Natural killer cell treated with Interleukin-12 subunit alpha and Interleukin-12 subunit beta and Interleukin-15 and Interleukin-18, amount 100 ng/mL, for 72 hours (primary cell): ENCODE measurements around the gene SIK2. TPM values are rescaled to one million over a fixed set of nuclear protein-coding genes. Genes with fewer than 3 reads are reported as not detected.

Experiments used
- ATAC-seq, 2 donors: fragments of 150-1000 bp; cut with Tn5 transposase in 1 of 2; sonication (Bioruptor Pico), chemical (Tn5 transposase) in 1 of 2; 2 replicates each; pipeline ENCODE4 v1.10.0; 2021
- DNase-seq: peaks from one replicate; pipeline ENCODE4 v3.0.0; 2022; ENCODE audit warnings: low spot score
- H3K27ac Mint-ChIP-seq, 2 donors: 1 replicate in 1 of 2; 2 replicates in 1 of 2; pipeline ENCODE4 v1.8.0; 2022; ENCODE audit warnings: mixed read lengths in 2 of 2, mild to moderate bottlenecking in 1 of 2, moderate library complexity in 1 of 2
- H3K27me3 Mint-ChIP-seq, 2 donors: 1 replicate in 1 of 2; 2 replicates in 1 of 2; pipeline ENCODE4 v1.8.0; 2022; ENCODE audit warnings: mixed read lengths in 2 of 2
- H3K36me3 Mint-ChIP-seq: one replicate; pipeline ENCODE4 v1.8.0; 2022; ENCODE audit warnings: mixed read lengths
- H3K4me1 Mint-ChIP-seq, 2 donors: 1 replicate in 1 of 2; 2 replicates in 1 of 2; pipeline ENCODE4 v1.8.0; 2022; ENCODE audit warnings: low read depth in 2 of 2, mixed read lengths in 2 of 2, mild to moderate bottlenecking in 1 of 2
- H3K4me3 Mint-ChIP-seq: one replicate; pipeline ENCODE4 v1.8.0; 2022; ENCODE audit warnings: mixed read lengths
- H3K9me3 Mint-ChIP-seq: 2 replicates; pipeline ENCODE4 v1.8.0; 2022; ENCODE audit warnings: mixed read lengths
- total RNA-seq, 2 donors: library from RNA; stranded (reverse); gene quantifications; one replicate each; pipeline ENCODE4 v1.2.3, GENCODE V29; 2022

The SIK2 gene
- total RNA-seq, 2 donors from 2014 or later: 8.1 to 8.8 TPM

- DNase-seq (no peak), ATAC-seq (no peak)
- Mint-ChIP-seq H3K36me3 (no peaks in the 10 kb centered on the region), H3K27ac (no peak overlapping the region), H3K27me3 (no peaks in the 10 kb centered on the region), H3K4me3 (no peak overlapping the region), H3K4me1 (no peaks in the 10 kb centered on the region), H3K9me3 (no peaks in the 10 kb centered on the region)
Measured at GRCh38 chr11:111731821-111732220, 129.6 kb downstream of the SIK2 start.

- ATAC-seq: no peak
- Mint-ChIP-seq H3K4me3 (no peak overlapping the region), H3K36me3 (no peaks in the 10 kb centered on the region), H3K9me3 (no peaks in the 10 kb centered on the region), H3K27ac (no peak overlapping the region), H3K27me3 (no peaks in the 10 kb centered on the region), H3K4me1 (no peaks in the 10 kb centered on the region)
- DNase-seq: no peak
Measured at GRCh38 chr11:111733016-111733415, 130.8 kb downstream of the SIK2 start.

GRCh38 chr11:111733611-111734088 is 131.4 kb downstream of the SIK2 start:
- peak in 1 of 2 donors; percentile 2 for ATAC-seq
- Mint-ChIP-seq H3K27me3 (no peaks in the 10 kb centered on the region), H3K4me3 (no peak overlapping the region), H3K36me3 (no peaks in the 10 kb centered on the region), H3K4me1 (no peaks in the 10 kb centered on the region), H3K27ac (no peak overlapping the region), H3K9me3 (no peaks in the 10 kb centered on the region)
- no peak for DNase-seq

- no peak overlapping the region for H3K27ac Mint-ChIP-seq
- H3K4me3 Mint-ChIP-seq: no peak overlapping the region
- no peaks in the 10 kb centered on the region for H3K27me3 Mint-ChIP-seq
- no peak for DNase-seq
- no peaks in the 10 kb centered on the region for H3K36me3 Mint-ChIP-seq
- H3K9me3 Mint-ChIP-seq: no peaks in the 10 kb centered on the region
- H3K4me1 Mint-ChIP-seq: no peaks in the 10 kb centered on the region
- no peak for ATAC-seq
Measured at GRCh38 chr11:111734101-111734953, 132.1 kb downstream of the SIK2 start.

- Mint-ChIP-seq H3K4me1 (no peaks in the 10 kb centered on the region), H3K9me3 (no peaks in the 10 kb centered on the region), H3K27me3 (no peaks in the 10 kb centered on the region), H3K4me3 (no peak overlapping the region), H3K36me3 (no peaks in the 10 kb centered on the region), H3K27ac (no peak overlapping the region)
- ATAC-seq (no peak), DNase-seq (no peak)
Measured at GRCh38 chr11:111734954-111735261, 132.7 kb downstream of the SIK2 start.

GRCh38 chr11:111735262-111736116 is 133.2 kb downstream of the SIK2 start:
- DNase-seq: no peak
- no peaks in the 10 kb centered on the region for H3K9me3 Mint-ChIP-seq
- peak in 1 of 2 donors; percentile 11 for ATAC-seq
- H3K27me3 Mint-ChIP-seq: no peaks in the 10 kb centered on the region
- H3K36me3 Mint-ChIP-seq: peaks cover 1% of the 10 kb centered on the region
- H3K27ac Mint-ChIP-seq: no peak overlapping the region
- no peak overlapping the region for H3K4me3 Mint-ChIP-seq
- H3K4me1 Mint-ChIP-seq: peaks cover 0 to under 1% of the 10 kb centered on the region in 2 donors

- no peak for ATAC-seq
- peaks cover 8% of the 10 kb centered on the region for H3K36me3 Mint-ChIP-seq
- H3K9me3 Mint-ChIP-seq: no peaks in the 10 kb centered on the region
- DNase-seq: no peak
- peaks cover 0 to 7% of the 10 kb centered on the region in 2 donors for H3K4me1 Mint-ChIP-seq
- H3K27ac Mint-ChIP-seq: no peak overlapping the region
- H3K4me3 Mint-ChIP-seq: no peak overlapping the region
- no peaks in the 10 kb centered on the region for H3K27me3 Mint-ChIP-seq
Measured at GRCh38 chr11:111736181-111736590, 133.9 kb downstream of the SIK2 start.

- H3K27ac Mint-ChIP-seq: no peak overlapping the region
- H3K27me3 Mint-ChIP-seq: no peaks in the 10 kb centered on the region
- peaks cover 0 to 14% of the 10 kb centered on the region in 2 donors for H3K4me1 Mint-ChIP-seq
- H3K4me3 Mint-ChIP-seq: no peak overlapping the region
- peaks cover 14% of the 10 kb centered on the region for H3K36me3 Mint-ChIP-seq
- no peak for DNase-seq
- no peaks in the 10 kb centered on the region for H3K9me3 Mint-ChIP-seq
- ATAC-seq: no peak
Measured at GRCh38 chr11:111736621-111737443, 134.6 kb downstream of the SIK2 start.

- Mint-ChIP-seq H3K27me3 (no peaks in the 10 kb centered on the region), H3K27ac (no peak overlapping the region), H3K4me1 (peaks cover 0 to 14% of the 10 kb centered on the region in 2 donors), H3K4me3 (no peak overlapping the region), H3K9me3 (no peaks in the 10 kb centered on the region), H3K36me3 (peaks cover 14% of the 10 kb centered on the region)
- no peak for DNase-seq
- no peak for ATAC-seq
Measured at GRCh38 chr11:111737444-111738210, 135.4 kb downstream of the SIK2 start.

- H3K4me1 Mint-ChIP-seq: peaks cover 0 to 14% of the 10 kb centered on the region in 2 donors
- DNase-seq: no peak
- no peak overlapping the region for H3K27ac Mint-ChIP-seq
- H3K9me3 Mint-ChIP-seq: no peaks in the 10 kb centered on the region
- H3K36me3 Mint-ChIP-seq: peaks cover 23% of the 10 kb centered on the region
- H3K27me3 Mint-ChIP-seq: no peaks in the 10 kb centered on the region
- no peak overlapping the region for H3K4me3 Mint-ChIP-seq
- no peak for ATAC-seq
Measured at GRCh38 chr11:111739299-111739698, 137.1 kb downstream of the SIK2 start.

GRCh38 chr11:111741751-111742150 is 139.5 kb downstream of the SIK2 start:
- H3K27me3 Mint-ChIP-seq: no peaks in the 10 kb centered on the region
- H3K4me3 Mint-ChIP-seq: no peak overlapping the region
- H3K27ac Mint-ChIP-seq: no peak overlapping the region
- peaks cover 1 to 17% of the 10 kb centered on the region in 2 donors for H3K4me1 Mint-ChIP-seq
- peaks cover 39% of the 10 kb centered on the region for H3K36me3 Mint-ChIP-seq
- no peak for DNase-seq
- ATAC-seq: no peak
- no peaks in the 10 kb centered on the region for H3K9me3 Mint-ChIP-seq

- Mint-ChIP-seq H3K27ac (no peak overlapping the region), H3K4me1 (peaks cover 6 to 24% of the 10 kb centered on the region in 2 donors), H3K4me3 (no peak overlapping the region), H3K36me3 (peaks cover 51% of the 10 kb centered on the region), H3K9me3 (no peaks in the 10 kb centered on the region), H3K27me3 (no peaks in the 10 kb centered on the region)
- DNase-seq (no peak), ATAC-seq (no peak)
Measured at GRCh38 chr11:111743700-111744099, 141.5 kb downstream of the SIK2 start.
